GM13977 (cell line): ENCODE measurements around the gene DDOST.
A peak's percentile ranks its signal among the peaks of the same experiment; 100 is the strongest.

Experiments used
- DNase-seq: peaks from one replicate; pipeline ENCODE4 v3.0.0; 2012; ENCODE audit warnings: low spot score
- CTCF ChIP-seq: IDR thresholded peaks from 2 replicates; pipeline ENCODE4 v1.5.1; 2012; ENCODE audit warnings: mild to moderate bottlenecking, control low read depth; ENCODE audit not compliant: insufficient read depth; ENCODE audit errors: extremely low read depth, missing control alignments
- in situ Hi-C: fragments of 300-500 bp; cut with MboI; formaldehyde crosslinking; loops from one replicate; pipeline ENCODE4 v1.12.0; 2022; ENCODE audit warnings: low sequenced_read_pairs, low pct_unique_long_range_greater_than_20kb, mixed read lengths, inconsistent platforms; ENCODE audit not compliant: unreplicated experiment

DDOST gene

GRCh38 chr1:20634594-20635084 is 26.5 kb downstream of the DDOST start:
- TF ChIP-seq CTCF: no peak
- in situ Hi-C loops: loop anchor here (25.0 kb wide), 1 partner anchor 97 kb away; no protein-coding TSS in a partner anchor
- no peak for DNase-seq

- in situ Hi-C loops: loop anchor here (25.0 kb wide), 1 partner anchor 97 kb away; no protein-coding TSS in a partner anchor
- TF ChIP-seq CTCF: no peak
- DNase-seq: no peak
Observed at GRCh38 chr1:20634065-20634593, 27.0 kb downstream of the DDOST start.

- in situ Hi-C loops: loop anchor here (25.0 kb wide), 1 partner anchor 96 kb away; no protein-coding TSS in a partner anchor
- TF ChIP-seq CTCF: peak; percentile 100
- peak; percentile 93 for DNase-seq
Observed at GRCh38 chr1:20633190-20634064, 27.7 kb downstream of the DDOST start, which contains the start of gene PINK1. TSS of gene PINK1 (plus strand) at chr1:20633458. CDS start at chr1:20633549, 91 bp downstream.

GRCh38 chr1:20632386-20632785 is 28.8 kb downstream of the DDOST start:
- TF ChIP-seq CTCF: no peak
- DNase-seq: no peak
- in situ Hi-C loops: loop anchor here (25.0 kb wide), 1 partner anchor 95 kb away; no protein-coding TSS in a partner anchor

GRCh38 chr1:20630729-20631128 is 30.4 kb downstream of the DDOST start:
- in situ Hi-C loops: loop anchor here (25.0 kb wide), 1 partner anchor 93 kb away; no protein-coding TSS in a partner anchor
- TF ChIP-seq CTCF: no peak
- no peak for DNase-seq

- TF ChIP-seq CTCF: no peak
- no peak for DNase-seq
- in situ Hi-C loops: loop anchor here (25.0 kb wide), 1 partner anchor 89 kb away; no protein-coding TSS in a partner anchor
Observed at GRCh38 chr1:20626524-20626923, 34.6 kb downstream of the DDOST start.
